Endothelial cell (in vitro differentiated cells): ENCODE measurements around the gene HABP2. TPM values are rescaled to one million over a fixed set of nuclear protein-coding genes. Genes with fewer than 3 reads are reported as not detected.

Experiments
- DNase-seq: peaks from one replicate; pipeline ENCODE4 v3.0.0; 2021; ENCODE audit warnings: low spot score
- H3K27ac Mint-ChIP-seq: one replicate; pipeline ENCODE4 v1.8.0; 2021; ENCODE audit warnings: mixed read lengths, inconsistent platforms; ENCODE audit not compliant: unreplicated experiment
- H3K27me3 Mint-ChIP-seq: one replicate; pipeline ENCODE4 v1.8.0; 2021; ENCODE audit warnings: mild to moderate bottlenecking, moderate library complexity, mixed read lengths, inconsistent platforms; ENCODE audit not compliant: unreplicated experiment
- H3K36me3 Mint-ChIP-seq: one replicate; pipeline ENCODE4 v1.8.0; 2021; ENCODE audit warnings: mild to moderate bottlenecking, low read depth, mixed read lengths, inconsistent platforms; ENCODE audit not compliant: unreplicated experiment
- H3K4me1 Mint-ChIP-seq: one replicate; pipeline ENCODE4 v1.8.0; 2021; ENCODE audit warnings: mild to moderate bottlenecking, mixed read lengths, inconsistent platforms; ENCODE audit not compliant: unreplicated experiment
- H3K4me3 Mint-ChIP-seq: one replicate; pipeline ENCODE4 v1.8.0; 2021; ENCODE audit warnings: mild to moderate bottlenecking, mixed read lengths, inconsistent platforms; ENCODE audit not compliant: unreplicated experiment
- H3K9me3 Mint-ChIP-seq: one replicate; pipeline ENCODE4 v1.8.0; 2021; ENCODE audit warnings: mixed read lengths, inconsistent platforms; ENCODE audit not compliant: unreplicated experiment
- total RNA-seq: library from RNA; stranded (reverse); fragmentation: NEBNext Ultra II Directional; extraction: Animal tissue kit (Norgen Biotek cat#: 25700); gene quantifications from one replicate; pipeline ENCODE4 v1.2.1, GENCODE V29; 2021; ENCODE audit not compliant: unreplicated experiment
- TF ChIP-seq, protein P1 (sequence below): fragments of 200-600 bp; sonication (generic); IDR thresholded peaks from one replicate; pipeline ENCODE4 v1.5.0; 2021; ENCODE audit warnings: antibody characterized with exemption; ENCODE audit not compliant: unreplicated experiment

The HABP2 gene
- total RNA-seq, 1 donor from 2014 or later = not detected

DNA sequence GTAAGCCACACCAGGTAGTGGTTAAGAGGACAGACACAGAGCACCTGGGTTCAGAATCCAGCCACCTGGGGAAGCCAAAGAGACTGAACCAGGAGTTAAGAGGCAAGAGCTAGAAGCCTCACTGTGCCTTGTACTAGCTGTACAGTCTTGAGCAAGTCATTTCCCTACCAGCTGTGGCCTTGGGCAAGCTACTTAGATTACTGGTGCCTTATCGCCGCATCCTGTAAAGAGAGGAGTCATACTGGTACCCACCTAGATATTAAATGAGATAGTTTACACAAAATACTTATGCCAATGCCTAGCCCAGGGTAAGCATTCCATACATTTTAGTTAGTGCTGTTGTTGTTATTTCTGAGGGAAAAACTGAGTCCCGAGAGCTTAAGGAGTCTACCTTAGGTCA is 47.7 kb downstream of the HABP2 start:
- H3K9me3 Mint-ChIP-seq = no peaks in the 10 kb centered on the region
- H3K4me3 Mint-ChIP-seq = no peak overlapping the region
- no peaks in the 10 kb centered on the region for H3K36me3 Mint-ChIP-seq
- H3K27ac Mint-ChIP-seq = no peak overlapping the region
- H3K27me3 Mint-ChIP-seq = peaks cover 6% of the 10 kb centered on the region
- TF ChIP-seq, protein P1, sequence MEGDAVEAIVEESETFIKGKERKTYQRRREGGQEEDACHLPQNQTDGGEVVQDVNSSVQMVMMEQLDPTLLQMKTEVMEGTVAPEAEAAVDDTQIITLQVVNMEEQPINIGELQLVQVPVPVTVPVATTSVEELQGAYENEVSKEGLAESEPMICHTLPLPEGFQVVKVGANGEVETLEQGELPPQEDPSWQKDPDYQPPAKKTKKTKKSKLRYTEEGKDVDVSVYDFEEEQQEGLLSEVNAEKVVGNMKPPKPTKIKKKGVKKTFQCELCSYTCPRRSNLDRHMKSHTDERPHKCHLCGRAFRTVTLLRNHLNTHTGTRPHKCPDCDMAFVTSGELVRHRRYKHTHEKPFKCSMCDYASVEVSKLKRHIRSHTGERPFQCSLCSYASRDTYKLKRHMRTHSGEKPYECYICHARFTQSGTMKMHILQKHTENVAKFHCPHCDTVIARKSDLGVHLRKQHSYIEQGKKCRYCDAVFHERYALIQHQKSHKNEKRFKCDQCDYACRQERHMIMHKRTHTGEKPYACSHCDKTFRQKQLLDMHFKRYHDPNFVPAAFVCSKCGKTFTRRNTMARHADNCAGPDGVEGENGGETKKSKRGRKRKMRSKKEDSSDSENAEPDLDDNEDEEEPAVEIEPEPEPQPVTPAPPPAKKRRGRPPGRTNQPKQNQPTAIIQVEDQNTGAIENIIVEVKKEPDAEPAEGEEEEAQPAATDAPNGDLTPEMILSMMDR = no peak
- no peaks in the 10 kb centered on the region for H3K4me1 Mint-ChIP-seq
- no peak for DNase-seq

DNA sequence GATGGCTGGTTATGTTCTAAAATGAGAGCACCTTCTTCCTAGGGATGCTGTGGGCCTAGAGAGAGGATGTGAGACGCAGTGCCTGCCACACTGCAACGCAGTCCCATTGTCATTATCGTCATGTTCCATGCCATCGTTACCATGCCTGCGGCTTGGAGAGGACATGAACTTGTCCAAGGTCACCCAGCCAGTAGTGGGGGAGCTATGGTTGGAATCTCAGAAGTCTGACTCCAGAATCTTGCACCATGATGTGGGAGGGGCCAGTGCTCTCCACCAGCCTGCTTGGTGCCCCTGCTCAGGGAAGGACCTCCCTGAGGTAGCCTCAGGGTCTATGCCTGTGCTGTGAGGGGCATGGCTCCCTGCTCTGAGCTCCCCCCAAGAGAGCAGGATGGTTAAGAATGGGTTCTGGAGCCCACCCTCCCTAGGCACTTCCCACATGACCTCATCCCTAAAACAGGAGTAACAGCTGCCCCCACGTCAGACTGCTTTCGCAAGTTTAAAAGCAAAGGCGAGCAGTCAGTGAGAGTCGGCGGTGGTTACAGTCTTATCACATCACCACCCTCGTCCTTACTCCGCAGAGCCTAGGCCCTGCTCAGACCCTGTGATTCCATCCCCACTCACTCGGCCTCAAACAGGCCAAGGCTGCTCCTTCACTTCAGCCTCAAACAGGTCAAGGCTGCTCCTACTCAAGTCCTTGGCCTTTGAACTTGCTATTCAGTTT is 50.4 kb downstream of the HABP2 start:
- Mint-ChIP-seq H3K9me3 (no peaks in the 10 kb centered on the region), H3K27me3 (peaks cover 3% of the 10 kb centered on the region), H3K4me3 (no peak overlapping the region), H3K36me3 (no peaks in the 10 kb centered on the region), H3K4me1 (no peaks in the 10 kb centered on the region), H3K27ac (no peak overlapping the region)
- TF ChIP-seq, protein P1 = no peak
- DNase-seq = no peak

DNA sequence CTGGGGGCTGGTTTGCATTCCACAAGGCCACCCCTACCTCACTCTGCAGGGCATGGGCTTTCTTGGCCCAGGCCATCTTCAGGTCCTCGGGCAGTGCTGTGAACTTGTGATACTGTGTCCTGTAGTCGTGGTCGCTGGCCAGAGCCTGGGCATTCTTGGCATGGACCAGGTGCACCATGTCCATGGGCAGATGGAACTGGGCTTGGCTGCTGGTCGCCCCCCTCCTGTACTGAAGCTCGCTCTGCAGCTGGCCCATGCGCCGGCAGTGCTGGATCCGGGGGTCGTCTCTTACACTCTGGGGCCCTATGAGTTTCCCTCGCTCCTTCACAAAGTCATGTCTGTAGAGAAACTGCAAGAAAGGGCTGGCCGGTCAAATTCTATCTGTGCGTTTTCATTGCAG is 51.7 kb downstream of the HABP2 start:
- H3K4me1 Mint-ChIP-seq = no peaks in the 10 kb centered on the region
- peaks cover 3% of the 10 kb centered on the region for H3K27me3 Mint-ChIP-seq
- H3K27ac Mint-ChIP-seq = no peak overlapping the region
- TF ChIP-seq, protein P1 = no peak
- no peaks in the 10 kb centered on the region for H3K36me3 Mint-ChIP-seq
- H3K9me3 Mint-ChIP-seq = no peaks in the 10 kb centered on the region
- DNase-seq = no peak
- H3K4me3 Mint-ChIP-seq = no peak overlapping the region

DNA sequence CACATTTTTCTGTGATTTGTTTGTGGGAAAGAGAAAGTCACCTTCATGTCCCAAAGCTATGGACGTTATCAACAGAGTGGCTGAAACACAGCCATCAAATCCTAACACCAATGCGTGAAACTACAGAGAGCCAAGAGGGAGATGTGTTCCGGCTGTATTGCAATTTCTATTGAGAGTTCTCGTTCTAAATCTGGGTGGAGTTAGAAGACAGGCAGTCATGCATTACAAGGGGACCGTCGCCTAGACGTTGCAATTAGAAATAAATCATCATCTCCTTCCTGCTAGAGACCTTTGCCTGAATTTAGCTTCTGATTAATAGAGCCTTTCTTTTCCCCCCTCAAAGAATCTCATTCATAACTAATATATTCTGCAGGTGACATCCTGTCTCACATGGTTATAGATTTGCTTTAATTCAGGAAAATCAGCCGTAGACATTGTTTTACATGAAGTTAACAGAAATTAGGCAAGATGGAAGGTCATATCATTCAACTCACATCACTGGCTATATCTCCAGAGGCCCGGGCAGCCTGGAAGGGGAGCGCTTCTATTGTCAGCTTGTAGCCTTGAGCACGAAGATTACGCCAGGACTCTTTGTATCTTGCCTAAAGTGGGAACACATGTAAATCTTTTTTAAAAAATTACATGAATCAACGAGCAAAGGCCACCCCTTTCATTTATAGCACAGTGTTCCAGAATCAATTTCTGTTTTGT is 52.6 kb downstream of the HABP2 start:
- H3K27me3 Mint-ChIP-seq = peaks cover 3% of the 10 kb centered on the region
- DNase-seq = no peak
- H3K4me1 Mint-ChIP-seq = peaks cover 2% of the 10 kb centered on the region
- TF ChIP-seq, protein P1 = no peak
- H3K36me3 Mint-ChIP-seq = no peaks in the 10 kb centered on the region
- no peaks in the 10 kb centered on the region for H3K9me3 Mint-ChIP-seq
- H3K4me3 Mint-ChIP-seq = no peak overlapping the region
- H3K27ac Mint-ChIP-seq = no peak overlapping the region

DNA sequence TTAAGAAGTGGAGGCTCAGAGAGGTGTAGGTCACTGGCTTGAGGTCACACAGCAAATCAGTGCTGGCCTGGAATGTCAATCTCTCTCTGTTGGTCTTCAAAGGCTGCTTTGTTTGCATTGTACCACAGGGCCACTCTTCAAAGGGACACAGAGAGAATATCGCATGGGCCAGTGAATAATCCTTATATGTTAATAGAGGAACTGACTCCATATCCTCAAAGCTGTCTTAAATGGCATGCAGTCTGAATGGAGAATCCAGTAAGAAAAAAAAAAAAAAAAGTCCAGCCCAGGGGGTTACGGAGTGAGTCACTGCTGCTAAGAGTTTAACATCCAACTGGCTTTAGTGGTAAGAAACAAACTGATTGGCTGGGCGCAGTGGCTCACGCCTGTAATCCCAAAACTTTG is 56.9 kb downstream of the HABP2 start:
- Mint-ChIP-seq H3K27ac (no peak overlapping the region), H3K36me3 (no peaks in the 10 kb centered on the region), H3K4me3 (no peak overlapping the region), H3K27me3 (peaks cover 3% of the 10 kb centered on the region), H3K4me1 (peaks cover 6% of the 10 kb centered on the region), H3K9me3 (no peaks in the 10 kb centered on the region)
- TF ChIP-seq, protein P1 = no peak
- DNase-seq = no peak
